ENCODE results near the gene KCNK3. TPM values are rescaled to one million over a fixed set of nuclear protein-coding genes. Genes with fewer than 3 reads are reported as not detected.

Gene KCNK3
- total RNA-seq, 1 experiment from 2014 or later, result 1.1 TPM

GRCh38 chr2:26712486-26713465 is 20.3 kb downstream of the KCNK3 start:
- DNase-seq (ENCODE audit: low read depth), result peak; percentile 75

DNA sequence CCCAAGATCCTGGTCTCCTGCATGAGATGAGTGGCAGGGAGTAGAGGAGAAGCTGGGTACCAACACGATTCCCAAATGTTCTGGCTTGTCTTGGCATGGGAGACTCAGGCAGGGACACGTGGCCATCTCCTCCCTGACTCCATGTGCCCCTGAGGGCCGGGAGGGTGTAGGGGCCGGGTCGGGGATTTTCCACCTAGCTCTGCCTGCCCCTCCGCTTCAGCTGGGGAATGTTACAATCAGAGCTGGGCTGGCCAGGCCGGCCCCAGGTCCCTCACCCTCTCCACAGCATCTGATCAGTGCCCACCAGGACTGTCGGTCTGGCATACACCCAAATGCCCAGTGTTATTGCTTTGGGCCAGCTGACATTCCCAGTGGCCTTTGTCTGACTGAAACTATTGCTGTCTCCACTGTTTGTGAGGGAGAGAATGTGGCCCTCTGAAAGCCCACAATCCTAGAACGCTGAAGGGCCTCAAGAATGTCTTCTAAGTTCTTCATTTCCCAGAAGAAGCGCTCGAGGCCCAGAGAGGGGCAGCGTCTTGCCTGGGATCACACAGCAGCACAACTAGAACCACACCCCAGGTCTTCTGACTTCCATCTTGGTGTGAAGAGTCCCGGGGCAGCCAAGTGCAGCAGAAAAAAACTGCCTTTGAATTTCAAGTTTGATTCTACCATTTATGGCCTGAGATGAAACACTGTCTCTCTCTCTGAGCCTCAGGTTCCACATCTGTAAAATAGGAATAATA is 23.2 kb downstream of the KCNK3 start:
- DNase-seq (ENCODE audit: low read depth), result no peak

DNA sequence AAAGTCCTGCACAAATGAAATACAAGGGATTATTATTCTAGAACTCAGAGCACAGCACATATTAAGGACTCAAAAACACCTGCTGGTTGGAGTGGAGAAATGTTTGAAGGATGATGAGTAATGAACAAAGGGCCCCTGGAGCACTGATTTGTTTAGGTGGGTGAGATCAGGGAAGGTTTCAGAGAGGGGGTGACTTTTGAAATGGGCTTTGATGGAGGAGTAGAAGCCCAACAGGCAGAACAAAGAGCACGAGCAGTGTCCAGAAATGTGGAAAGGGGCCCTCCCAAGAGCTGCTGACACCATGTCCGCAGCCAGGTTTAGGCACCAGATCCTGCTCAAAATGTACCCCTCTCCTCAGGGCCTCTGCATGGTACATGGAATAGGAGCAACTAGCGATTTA is 23.8 kb downstream of the KCNK3 start:
- no peak for DNase-seq (ENCODE audit: low read depth)

GRCh38 chr2:26716769-26717168 is 24.2 kb downstream of the KCNK3 start:
- DNase-seq (ENCODE audit: low read depth), result no peak

- no peak for DNase-seq (ENCODE audit: low read depth)
Observed at GRCh38 chr2:26717362-26717761, 24.8 kb downstream of the KCNK3 start.

DNA sequence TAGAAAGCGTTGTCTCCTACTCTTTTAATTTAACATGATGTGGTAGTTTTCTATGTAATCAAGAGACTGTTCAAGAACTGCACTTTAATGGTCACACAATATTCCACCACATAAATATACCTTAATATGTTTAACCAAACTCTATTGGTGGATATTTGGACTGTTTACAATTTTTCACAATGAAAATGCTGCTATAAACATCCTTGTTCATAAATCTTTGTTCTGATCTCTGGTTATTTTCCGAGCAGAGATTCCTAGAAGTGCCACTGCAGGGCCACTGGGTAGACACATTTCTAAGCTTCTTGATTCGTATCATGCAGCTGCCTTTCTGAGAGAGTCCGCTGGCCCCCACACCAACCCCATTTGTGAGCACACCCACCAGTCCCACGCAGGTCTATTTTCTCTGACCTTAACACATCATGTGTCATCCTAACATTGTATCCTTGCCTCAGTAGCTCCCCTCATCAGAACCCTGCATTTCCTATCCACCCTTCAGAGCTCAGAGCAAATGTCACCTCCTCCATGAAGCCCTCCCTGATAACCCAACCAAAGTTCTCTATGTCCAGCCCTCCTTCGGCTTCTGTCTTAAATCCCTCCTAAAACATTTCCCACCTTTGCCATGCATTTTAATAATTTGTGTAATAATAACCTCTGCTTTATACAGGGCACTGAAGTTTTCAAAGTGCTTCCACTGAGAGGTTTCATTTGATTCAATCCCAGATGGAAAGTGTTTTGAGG is 26.6 kb downstream of the KCNK3 start:
- DNase-seq (ENCODE audit: low read depth), result no peak

DNA sequence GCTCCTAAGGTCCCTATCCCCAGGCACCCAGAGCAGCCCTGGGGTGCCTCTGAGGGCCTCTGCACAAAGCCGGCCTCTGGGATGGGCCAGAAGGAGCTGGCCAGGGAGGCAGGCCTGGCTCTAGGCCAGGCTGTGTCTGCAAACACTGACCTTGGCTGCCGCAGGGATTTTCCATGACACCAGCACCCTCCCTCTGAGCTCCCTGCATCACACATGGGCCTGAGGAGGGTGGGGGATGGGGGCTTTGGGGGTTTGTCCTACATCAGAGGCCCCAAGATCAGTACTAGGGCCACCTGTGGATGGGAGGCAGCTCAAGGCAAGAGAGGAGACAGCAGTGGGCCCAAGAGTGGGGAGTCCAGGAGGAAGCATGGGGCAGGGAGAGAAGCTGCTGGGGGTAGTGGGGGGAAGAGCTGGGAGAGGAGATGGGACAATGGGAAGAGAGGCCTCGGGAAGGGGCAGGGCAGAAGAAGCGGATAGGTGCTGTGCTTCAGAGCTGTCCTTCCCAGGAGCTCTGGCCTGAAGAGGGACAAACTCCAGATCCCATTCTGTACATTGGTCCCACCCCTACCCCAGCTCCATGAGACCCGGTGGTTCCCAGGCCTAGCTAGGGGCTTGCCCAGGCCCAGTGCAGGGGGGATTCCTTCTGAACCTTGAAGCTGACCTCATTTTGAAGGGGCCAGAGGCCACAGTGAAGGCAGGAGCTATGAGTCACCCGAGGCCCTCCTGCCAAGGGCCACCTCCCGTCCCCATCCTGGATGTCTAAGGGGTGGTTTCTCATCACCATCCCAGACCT is 28.0 kb downstream of the KCNK3 start:
- DNase-seq (ENCODE audit: low read depth), result peak; percentile 94

- DNase-seq (ENCODE audit: low read depth), result peak; percentile 71
Observed at GRCh38 chr2:26721115-26722032, 28.9 kb downstream of the KCNK3 start.

- DNase-seq (ENCODE audit: low read depth), result no peak
Observed at GRCh38 chr2:26722328-26722727, 29.8 kb downstream of the KCNK3 start.

GRCh38 chr2:26722911-26723310 is 30.4 kb downstream of the KCNK3 start:
- DNase-seq (ENCODE audit: low read depth), result peak; percentile 37

GRCh38 chr2:26723475-26723874 is 31.0 kb downstream of the KCNK3 start:
- no peak for DNase-seq (ENCODE audit: low read depth)

- peak; percentile 99 for DNase-seq (ENCODE audit: low read depth)
Observed at GRCh38 chr2:26723991-26724750, 31.6 kb downstream of the KCNK3 start.

- no peak for DNase-seq (ENCODE audit: low read depth)
Observed at GRCh38 chr2:26724784-26725520, 32.4 kb downstream of the KCNK3 start.

DNA sequence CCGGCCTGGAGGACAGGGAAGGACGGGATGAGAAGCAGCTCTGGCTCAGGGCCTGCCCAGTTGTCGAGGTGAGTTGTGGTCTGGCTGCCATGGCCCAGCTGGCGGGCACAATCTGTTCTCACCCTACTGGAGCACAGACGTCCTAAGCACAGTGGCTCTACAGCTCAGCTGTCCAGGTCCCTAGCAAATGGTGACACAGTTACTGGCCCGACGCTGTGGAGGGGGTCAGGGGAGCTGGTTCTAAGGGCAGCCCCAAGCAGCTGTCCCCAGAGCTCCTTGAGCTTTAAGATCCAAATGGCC is 32.9 kb downstream of the KCNK3 start:
- no peak for DNase-seq (ENCODE audit: low read depth)

DNA sequence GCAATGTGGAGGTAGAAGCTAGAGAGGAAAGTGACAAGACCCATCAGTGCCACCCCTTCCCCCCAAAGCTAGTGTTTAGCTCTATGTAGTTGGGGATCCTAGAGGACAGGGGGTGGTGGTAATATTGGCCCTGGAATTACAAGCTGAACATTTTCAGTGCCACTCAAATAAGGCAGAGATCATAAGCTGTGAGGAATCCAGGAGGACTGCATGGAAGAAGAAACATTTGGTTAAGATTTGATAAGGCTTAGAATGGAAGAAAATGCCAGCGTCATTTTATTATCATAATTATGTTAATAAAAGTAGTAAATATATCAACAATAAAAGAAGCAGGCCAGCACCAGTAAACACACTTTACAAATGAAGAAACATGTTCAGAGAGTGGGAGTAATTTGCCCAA is 33.7 kb downstream of the KCNK3 start:
- no peak for DNase-seq (ENCODE audit: low read depth)

GRCh38 chr2:26727641-26728561 is 35.4 kb downstream of the KCNK3 start:
- DNase-seq (ENCODE audit: low read depth), result no peak

DNA sequence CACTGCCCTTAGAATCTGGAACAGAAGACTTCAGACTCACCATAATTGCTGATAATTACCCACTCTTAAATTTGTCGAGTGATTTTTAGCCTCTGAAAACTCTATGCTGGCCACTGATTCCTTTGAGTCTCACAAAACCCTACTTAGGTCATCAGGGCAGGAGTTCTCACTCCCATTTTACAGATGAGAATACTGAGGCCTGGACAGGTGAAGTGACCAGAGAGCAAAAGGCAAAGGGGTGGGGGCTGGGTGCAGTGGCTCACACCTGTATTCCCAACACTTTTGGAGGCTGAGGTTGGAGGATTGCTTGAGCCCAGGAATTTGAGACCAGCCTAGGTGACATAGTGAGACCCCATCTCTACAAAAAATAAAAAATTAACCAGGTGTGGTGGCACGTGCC is 36.8 kb downstream of the KCNK3 start:
- no peak for DNase-seq (ENCODE audit: low read depth)

All from RPMI7951 (cell line).